Bronchial epithelial cell (primary cell): ENCODE measurements around the gene MCC. TPM values are rescaled to one million over a fixed set of nuclear protein-coding genes. Genes with fewer than 3 reads are reported as not detected.

ENCODE experiments used
- DNase-seq: peaks from one replicate; pipeline ENCODE4 v3.0.0-alpha.2; 2010; ENCODE audit warnings: low read depth
- FAIRE-seq: peaks from 2 replicates; lab custom pipeline; 2011; peaks lifted over from hg19 to GRCh38; lab: Jason Lieb, UNC
- H3K27me3 ChIP-seq: 2 replicates; pipeline ENCODE4 v1.5.1; 2011; ENCODE audit warnings: low read length; ENCODE audit not compliant: control insufficient read depth, insufficient read depth
- H3K36me3 ChIP-seq: 2 replicates; pipeline ENCODE4 v1.5.1; 2011; ENCODE audit warnings: low read length; ENCODE audit not compliant: control insufficient read depth, insufficient read depth
- H3K4me3 ChIP-seq: 2 replicates; pipeline ENCODE4 v1.5.1; 2011; ENCODE audit warnings: mild to moderate bottlenecking, low read depth, low read length, control low read depth
- CTCF ChIP-seq: IDR thresholded peaks from 2 replicates; pipeline ENCODE4 v1.5.1; 2011; ENCODE audit warnings: mild to moderate bottlenecking, moderate library complexity, low read length, control low read depth, inconsistent platforms; ENCODE audit not compliant: insufficient read depth, severe bottlenecking
- total RNA-seq: library from RNA; depleted of rRNA; stranded (reverse); fragments of >200 nt; gene quantifications from 2 replicates; pipeline ENCODE4 v1.2.1, GENCODE V29; 2014

Gene MCC
- total RNA-seq, 1 donor from 2014 or later, result 43.2 TPM

- H3K36me3 ChIP-seq, result no peaks in the 10 kb centered on the region
- DNase-seq (no peak), FAIRE-seq (no peak)
- H3K27me3 ChIP-seq, result no peaks in the 10 kb centered on the region
- TF ChIP-seq CTCF, result no peak
- H3K4me3 ChIP-seq, result no peak overlapping the region
Observed at GRCh38 chr5:113282472-113282871, 205.8 kb downstream of the MCC start.

DNA sequence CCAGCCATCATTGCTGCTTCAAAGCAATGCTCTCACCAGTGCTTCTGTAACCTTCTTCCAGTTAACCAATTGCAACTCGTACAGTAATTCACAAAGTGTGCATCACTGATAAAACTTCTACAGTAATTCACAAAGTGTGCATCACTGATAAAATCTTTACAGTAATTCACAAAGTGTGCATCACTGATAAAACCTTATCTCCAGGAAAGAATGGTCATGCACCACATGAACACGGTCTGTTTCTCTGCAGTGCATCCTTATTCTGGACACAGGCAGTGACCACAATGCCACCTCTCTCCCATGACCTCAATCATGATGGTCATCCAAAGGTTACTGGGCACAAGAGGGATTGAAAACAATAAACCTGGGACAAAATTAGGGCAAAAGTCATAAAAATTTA lies 207.1 kb downstream of the MCC start:
- TF ChIP-seq CTCF, result no peak

GRCh38 chr5:113280541-113280940 lies 207.7 kb downstream of the MCC start:
- no peaks in the 10 kb centered on the region for H3K27me3 ChIP-seq
- no peak for TF ChIP-seq CTCF
- DNase-seq, result no peak
- FAIRE-seq, result no peak
- no peak overlapping the region for H3K4me3 ChIP-seq
- no peaks in the 10 kb centered on the region for H3K36me3 ChIP-seq

More for the DNA sequence above, 207.1 kb downstream of the MCC start:
- Histone ChIP-seq H3K4me3 (no peak overlapping the region), H3K36me3 (no peaks in the 10 kb centered on the region), H3K27me3 (no peaks in the 10 kb centered on the region)
- no peak for FAIRE-seq
- DNase-seq, result no peak

- no peak for FAIRE-seq
- no peak for TF ChIP-seq CTCF
Observed at GRCh38 chr5:113278976-113279375, 209.3 kb downstream of the MCC start.

GRCh38 chr5:113276493-113276892 lies 211.8 kb downstream of the MCC start:
- Histone ChIP-seq H3K4me3 (no peak overlapping the region), H3K27me3 (no peaks in the 10 kb centered on the region), H3K36me3 (no peaks in the 10 kb centered on the region)
- no peak for TF ChIP-seq CTCF
- no peak for FAIRE-seq
- DNase-seq, result no peak

More at GRCh38 chr5:113278976-113279375, 209.3 kb downstream of the MCC start:
- DNase-seq, result peak; percentile 37
- Histone ChIP-seq H3K27me3 (no peaks in the 10 kb centered on the region), H3K4me3 (no peak overlapping the region), H3K36me3 (no peaks in the 10 kb centered on the region)

DNA sequence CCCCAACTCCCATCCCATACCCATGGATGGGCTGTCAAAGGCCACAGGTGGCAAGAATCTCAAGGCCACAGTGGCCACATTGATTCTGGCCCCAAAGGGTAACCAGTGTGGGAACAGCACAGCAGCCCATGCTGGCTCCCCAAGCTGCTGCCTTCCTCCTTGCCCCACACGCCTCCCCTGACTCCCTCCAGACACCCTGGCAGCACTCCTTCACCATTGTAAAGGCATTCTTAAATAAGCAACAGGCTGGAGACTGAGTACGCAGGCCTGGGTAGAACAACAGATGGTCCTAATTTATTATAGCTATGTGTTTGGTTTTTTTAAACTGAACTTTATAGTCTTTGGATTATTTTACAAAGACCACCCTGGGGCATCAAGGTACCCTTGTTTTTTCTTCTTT lies 212.3 kb downstream of the MCC start:
- TF ChIP-seq CTCF, result no peak
- FAIRE-seq (no peak), DNase-seq (no peak)
- no peaks in the 10 kb centered on the region for H3K27me3 ChIP-seq
- H3K4me3 ChIP-seq, result no peak overlapping the region
- H3K36me3 ChIP-seq, result no peaks in the 10 kb centered on the region
